NCI-H345 (cell line): ENCODE data around the gene AGBL4.

Experiments
- DNase-seq: peaks from one replicate; lab custom pipeline; 2025; lab: John Stamatoyannopoulos, UW

The AGBL4 gene

DNA sequence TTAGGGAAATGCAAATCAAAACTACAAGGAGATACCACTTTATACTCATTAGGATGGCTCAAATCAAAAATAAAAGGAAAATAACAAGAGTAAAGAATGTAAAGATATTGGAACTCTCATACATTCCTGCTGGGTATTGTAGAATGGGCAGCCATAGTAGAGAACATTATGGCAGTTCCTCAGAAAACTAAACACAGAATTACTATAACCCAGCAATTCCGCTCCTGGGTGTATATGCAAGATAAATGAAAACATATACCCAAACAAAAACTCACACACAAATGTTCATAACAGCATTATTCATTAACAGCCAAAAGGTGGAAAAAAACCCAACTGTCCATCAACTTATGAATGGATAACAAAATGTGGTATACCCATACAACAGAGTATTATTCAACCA lies 1258.4 kb downstream of the AGBL4 start:
- DNase-seq, result no peak

DNA sequence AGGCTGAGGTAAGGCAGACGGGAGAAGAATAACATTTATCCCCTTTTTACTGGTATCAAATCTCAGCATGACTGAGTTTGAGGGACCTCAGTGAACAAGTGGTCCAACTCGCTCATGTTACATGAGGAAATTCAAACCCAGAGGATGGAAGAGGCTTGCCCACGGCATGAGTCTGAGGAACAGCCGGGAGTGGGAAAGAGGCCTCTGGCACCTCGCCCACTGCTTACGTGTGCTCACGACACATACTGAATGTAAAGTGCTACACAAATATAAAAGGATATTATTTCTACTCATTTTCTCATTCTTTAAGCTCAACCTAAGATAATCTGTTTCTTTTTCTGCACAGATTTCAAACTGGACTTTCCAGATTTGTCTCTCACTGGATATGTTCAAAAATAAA lies 1261.8 kb downstream of the AGBL4 start:
- no peak for DNase-seq

DNA sequence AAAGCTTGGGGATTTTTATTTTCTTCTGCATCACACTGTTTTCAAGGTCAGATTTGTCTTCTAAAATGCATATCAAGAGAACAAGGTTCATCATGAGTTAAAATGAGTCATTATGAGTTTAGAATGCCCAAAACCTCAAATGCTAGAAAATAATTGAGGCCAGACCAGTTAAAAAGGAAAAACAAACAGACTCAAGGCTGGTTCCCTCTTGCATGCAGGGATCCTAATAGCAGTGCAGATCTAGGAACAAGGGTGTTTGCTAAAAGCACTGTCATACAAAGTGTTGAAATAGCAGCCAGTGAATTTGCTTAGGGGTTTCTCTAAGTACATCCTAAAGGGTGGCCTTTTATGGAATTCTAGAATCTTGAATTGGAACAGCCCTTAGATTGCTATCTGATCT lies 1262.3 kb downstream of the AGBL4 start:
- no peak for DNase-seq

DNA sequence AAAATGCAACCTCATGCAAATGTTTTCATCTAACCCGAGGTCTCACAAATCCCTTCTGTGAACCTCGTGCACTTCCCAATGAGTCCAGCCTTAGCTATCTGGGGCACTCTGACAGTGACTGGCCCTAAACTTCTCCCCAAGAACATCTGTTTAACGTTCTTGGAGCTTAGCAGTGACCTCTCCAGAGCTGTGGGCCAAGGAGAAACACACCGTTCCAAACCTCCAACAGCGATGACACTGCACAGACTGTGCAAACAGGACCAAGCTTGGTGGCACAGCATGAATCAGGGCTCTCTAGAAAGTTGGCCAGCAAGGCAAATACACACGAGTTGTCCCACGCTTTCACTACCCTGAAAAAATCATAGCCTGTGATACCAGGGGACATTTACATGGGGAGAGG lies 1262.9 kb downstream of the AGBL4 start:
- DNase-seq, result no peak

DNA sequence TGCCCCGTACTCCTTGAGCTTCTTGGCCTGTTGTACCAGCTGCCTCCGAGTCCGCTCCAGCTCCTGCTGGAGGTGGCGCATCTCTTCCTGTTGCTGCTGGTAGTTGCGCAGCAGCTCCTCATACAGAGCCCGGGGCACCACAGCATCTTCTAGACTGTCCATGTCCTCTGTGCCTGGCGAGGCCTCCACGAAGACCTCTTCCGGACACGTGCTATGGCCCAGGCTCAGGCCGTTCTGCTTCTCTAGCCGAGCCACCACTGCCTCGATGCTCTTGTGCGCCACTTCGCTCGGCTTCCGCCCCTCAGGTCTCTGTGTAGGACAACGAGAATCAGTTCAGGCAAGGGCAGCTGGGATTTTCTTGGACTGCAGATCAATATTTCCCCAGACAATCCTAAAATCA lies 1264.8 kb downstream of the AGBL4 start:
- no peak for DNase-seq

DNA sequence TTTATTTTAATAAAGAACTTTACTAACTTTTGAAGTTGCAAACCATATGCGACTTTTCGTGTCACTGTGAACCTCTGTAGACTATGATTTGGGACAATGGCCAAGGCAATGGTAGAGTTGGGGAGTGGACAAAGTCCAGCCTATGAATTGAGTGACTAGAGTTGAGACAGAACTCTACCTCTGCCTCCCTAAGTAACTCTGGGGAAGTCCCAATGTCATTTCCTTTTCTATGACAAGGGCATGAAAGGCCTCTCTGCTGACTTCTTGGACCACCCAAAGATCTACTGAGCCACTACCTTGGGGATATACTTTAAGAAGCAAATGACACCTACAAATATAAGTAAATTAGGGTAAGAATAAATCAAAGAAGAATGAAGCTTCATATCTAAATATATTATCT lies 1266.4 kb downstream of the AGBL4 start:
- DNase-seq, result no peak

DNA sequence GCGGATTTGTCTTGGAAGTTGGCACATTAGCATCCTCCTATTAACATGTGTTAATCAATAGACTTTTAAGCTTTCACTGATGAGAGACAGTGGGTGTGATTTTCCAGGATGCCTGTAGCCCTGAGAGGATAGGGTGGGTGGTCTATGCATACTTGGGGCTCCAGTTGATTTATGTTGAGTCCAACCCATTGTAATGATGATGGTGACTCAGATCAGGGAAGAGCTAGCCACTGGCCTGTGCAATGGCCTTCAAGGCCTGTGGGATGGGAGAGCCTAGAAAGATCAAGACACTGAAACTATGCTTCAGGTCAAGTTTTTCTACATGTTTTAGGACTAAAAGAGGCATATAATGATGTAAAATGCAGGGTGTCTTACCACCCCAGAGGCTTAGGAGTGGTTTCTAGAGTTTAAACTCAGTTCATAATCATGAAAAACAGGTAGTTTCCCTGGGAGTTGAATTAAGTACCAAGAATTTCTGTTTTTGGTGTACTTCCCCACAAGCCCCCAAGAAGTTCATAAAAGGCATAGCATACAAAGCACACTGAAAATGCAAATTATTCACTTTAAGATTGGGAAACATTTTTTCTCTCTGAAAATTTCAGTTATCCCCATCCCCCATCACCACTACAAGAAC lies 1267.0 kb downstream of the AGBL4 start:
- no peak for DNase-seq

DNA sequence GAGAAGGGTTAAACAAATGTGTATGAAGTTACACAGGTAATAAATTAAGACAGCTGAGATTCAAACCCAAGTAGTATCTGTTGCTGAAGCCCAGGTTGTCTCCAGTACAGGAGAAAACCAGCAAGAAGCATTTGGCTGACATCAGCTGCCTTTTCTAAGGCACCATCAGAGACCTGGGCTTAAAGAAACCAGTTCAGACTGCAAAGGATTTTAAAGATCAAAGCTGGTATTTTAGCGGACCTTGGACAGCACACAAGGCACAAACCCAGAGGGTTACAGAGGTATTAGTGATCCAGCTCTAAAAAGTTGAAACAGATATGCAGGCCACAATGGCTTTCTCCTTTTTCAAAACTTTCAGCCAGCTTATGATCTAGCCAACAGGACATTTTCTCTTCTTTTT lies 1270.5 kb downstream of the AGBL4 start:
- DNase-seq, result no peak

DNA sequence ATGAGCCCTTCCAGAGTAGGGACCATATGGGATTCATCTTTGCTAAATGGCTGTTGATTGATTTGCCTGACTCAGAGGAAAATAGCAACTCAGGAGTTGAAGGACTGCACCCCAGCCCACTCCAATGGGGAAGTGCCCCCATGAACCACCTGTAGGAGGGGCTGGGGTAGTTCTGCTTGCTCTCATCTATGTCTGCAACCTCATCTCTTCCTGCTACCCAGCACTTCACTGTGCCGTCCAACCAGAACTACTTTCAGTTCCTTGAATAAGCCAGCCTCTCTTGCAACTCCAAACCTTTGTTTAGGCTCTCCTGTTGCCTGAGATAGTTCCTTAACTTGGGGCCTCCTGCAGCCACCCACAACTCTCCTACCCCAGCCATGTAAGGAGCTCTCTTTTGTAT lies 1273.6 kb downstream of the AGBL4 start:
- DNase-seq, result no peak

DNA sequence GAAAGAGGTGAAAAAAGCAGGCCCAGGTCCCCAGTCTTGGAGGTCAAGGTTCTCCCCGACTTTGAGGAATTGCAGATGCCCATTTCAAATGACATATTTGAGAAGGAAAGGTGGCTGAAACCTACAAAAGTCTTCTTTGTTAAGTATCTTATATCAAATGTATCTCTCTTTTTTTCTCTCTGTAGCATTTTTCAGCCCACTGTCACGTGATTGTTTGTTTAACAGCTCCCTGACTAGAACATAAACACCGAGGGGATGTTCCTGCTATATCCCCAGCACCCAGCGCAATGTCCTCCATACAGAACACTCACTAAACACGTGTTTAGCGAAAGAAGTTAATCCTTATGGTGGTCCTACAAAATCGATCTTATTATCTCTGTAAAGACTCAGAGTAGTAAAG lies 1274.7 kb downstream of the AGBL4 start:
- no peak for DNase-seq

DNA sequence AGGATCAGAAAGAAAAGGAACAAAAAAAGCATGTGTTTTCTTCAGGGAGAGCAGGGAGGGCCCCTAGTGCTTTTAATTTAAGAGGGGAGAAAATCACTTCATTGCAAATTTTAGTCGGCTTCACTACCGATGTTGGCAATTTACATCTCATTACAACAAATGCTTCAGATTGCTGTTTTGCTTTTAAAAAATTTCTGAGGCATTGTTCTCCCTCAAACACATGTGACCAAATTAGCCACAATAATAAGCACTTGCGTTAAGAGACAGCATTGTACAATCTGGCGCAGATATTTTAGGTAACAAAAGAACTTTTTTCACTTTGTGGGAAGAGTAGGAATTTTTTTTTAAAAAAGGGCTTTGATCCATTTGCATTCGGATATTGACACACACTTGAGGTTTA lies 1276.8 kb downstream of the AGBL4 start:
- no peak for DNase-seq

DNA sequence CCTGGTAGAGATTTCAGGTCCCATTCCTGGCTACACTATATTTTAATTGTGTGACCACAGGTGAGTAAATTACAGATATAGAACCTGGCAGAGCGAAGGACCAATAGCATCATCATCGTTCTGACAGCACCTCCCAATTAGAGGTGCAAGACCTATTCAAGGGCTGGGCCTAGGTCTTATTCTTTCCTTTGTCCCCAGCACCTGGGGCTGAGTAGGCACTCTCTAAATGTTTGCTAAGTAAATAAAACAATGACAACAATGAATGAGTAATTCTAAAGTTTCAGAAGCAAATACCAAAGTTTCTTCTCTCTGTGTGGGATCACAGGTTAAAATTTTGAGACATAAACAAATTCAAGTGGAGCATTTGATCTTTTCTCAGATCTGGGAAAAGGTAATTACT lies 1279.7 kb downstream of the AGBL4 start:
- DNase-seq, result peak; percentile 30

DNA sequence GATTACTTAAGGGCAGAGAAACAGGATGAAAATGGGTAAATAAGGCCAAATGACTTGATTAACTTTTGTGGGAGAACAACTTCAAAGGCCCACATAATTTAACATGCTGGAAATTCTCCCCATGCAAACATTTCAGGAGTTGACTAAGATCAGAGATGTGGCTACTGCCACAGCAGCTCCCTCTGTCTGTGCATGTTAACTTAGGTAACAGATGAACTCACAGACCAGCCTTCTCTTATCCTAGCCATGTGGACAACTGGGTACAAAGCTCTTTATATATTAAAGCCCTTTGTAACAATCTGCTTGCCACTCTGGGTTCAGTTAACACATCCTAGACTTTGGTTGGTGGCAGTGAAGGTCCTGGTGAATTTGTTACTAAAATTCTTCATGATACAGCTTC lies 1280.3 kb downstream of the AGBL4 start:
- no peak for DNase-seq

DNA sequence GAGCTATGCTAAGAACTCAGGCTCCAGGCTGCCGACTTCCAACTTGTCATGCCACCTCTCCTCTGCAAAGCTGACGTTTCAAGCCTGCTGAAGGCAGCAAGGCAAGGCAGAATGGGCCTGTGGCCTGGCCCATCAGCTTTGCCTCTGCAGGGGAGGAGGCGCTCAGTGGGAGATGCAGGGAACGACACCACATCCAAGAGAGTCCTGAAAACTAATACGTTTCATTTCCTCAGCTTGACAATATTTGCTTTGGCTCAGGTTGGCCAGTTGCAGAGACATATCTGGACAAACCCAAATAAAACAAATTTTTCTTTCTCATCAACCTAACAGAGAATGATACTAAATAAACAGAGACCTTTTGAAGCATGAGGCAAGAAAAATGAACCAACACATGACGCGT lies 1282.4 kb downstream of the AGBL4 start:
- peak; percentile 31 for DNase-seq

DNA sequence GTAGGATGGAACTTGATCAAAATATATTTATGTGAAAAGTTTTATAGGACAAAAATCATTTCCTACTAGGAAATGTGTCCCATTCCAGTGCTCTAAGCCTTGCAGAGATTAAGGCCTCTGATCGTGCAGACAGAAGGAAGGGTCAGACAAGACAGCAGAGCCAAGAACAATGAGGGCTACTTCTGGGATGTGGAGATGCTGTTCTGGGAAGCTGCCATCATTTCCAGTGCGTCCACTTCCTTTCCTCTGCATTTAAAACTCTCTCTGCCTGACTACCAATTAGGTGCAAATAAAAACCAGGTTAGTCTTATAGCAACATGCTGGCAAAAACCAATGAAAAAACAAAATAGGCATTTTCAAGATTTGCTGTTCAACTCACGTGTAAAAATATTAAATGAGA lies 1283.1 kb downstream of the AGBL4 start:
- DNase-seq, result no peak

DNA sequence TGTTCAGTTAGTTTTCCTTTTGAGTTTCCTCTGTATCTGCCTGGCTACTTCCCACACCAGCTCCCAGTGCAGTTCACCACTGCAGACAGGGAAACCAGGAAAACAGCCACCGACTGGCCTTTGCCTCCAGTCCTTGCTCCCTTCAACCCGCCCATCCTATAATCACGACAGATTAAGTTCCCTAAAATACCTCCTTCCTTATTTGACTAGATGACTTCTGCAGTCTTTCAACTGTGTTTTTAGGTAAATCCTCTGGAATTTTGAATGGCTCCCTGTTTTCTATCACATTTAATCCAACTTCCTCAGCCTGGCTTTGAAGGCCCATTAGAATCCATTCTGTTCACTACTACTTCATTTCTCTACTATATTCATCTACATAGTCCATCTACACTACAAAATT lies 1284.7 kb downstream of the AGBL4 start:
- no peak for DNase-seq

DNA sequence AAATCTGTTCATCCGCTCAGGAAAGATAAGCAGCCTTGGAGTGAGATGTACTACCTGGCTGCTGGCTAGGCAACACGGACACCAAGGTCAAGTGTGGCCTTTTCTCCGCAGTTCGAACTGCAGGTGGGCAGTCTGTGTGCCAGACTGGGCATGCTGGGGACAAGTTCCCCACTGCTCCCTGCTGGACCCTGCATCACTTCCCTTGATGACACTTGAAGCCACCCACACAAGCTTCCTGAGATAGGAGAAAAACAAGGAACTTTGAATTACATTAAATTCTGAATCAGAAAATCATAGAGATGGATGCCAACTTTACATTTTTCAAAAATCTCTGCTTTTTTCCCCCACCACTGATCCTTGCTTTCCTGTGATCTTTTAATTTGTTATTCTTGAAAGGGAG lies 1285.4 kb downstream of the AGBL4 start:
- DNase-seq, result no peak

DNA sequence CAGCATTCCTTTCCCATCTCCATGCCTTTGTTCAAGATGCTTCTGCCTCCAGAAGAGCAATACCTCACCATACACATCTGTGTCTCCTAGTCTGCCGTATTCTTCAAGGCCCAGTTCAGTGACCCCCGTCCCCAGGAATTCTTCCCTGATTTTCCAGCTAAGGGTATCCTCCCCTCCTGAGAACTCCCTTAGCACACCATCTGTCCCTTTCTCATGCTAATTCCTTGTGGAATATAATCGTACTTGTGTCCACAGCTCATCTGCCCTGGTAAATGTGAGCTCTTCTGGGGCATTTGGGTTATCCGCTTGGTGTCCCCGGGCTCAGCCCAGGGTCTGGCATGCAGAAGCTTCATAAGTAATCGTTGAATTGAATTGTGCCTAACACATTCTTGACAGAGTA lies 1288.0 kb downstream of the AGBL4 start:
- no peak for DNase-seq

DNA sequence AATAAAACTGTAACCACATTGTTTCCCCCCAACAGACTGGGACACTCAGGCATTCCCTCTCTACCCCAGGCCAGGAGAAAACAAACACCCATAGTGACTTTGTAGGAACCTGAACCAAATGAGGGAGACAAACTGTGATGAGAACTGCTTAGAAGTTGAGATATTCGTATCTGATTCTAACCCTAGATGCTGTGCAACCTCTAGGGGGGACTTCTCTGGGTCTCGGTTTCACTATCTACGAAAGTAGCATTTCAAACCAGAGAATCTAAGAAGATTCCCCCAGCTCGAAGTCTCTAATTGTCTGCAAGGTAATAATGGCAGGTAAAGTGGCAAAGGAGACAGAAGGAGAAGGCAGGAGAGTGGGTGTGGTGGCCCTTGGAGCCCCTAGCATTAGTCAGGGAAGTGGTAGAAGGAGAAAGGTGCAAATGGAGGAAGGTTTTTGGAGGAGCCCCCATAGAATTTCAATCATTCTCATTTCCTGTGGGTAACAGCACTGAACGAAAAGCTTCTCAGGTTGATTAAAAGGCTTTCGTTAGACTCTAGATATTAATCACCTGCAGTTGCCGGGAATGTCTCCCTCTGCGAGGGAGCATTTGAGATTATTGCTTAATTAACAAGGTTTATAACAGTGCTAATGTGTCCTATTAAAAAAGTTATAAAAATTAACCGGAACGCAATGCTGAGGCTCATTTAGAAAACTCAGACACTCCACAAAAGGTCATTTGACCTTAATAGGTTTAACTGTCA lies 1293.4 kb downstream of the AGBL4 start:
- DNase-seq, result no peak

DNA sequence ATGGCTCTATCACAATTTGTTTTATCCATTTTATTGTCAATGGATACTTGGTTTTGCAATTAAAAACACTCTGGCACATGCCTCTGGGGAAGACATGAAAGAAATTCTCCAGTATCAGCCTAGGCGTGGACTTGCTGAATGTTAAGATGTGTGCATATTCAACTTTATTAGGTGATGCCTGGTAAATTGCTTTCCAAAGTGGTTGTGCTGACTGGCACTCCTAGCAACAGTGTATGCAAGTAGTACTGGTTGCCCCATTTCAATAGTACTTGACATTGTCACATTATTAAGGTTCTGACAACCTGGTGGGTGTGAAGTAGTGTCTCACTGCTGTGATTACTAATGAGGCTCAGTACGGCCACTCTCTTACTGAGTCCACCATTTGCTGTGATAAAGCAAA lies 1295.2 kb downstream of the AGBL4 start:
- no peak for DNase-seq

DNA sequence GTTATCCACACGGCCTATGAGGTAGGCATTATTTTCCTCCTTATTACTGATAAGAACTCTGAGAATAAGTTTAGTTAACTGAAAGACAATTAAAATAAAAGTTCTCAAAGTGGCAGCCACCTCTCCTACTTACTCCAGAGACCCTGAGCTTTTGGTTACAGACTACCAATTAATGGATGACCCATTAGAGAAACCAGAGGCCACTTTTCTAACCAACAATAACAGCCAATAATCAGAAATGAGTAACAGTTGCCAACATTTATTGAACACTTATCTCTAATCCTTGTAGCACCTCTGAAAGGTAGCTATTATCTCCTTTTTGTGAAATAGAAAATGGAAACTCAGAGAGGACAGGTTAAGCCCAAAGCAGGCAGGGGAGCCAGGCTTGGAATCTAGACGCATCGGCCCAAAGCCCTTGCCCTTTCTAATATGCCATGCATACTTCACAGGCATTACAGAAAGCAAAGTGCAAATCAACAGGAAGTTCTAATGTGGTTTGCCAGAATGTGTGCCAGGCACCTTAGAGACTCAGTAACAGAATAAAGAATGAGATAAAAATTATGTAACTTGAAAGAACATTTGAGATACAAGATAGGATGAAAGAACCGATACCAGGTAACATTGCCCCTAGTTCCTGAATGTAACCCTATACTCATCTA lies 1297.1 kb downstream of the AGBL4 start:
- DNase-seq, result no peak

DNA sequence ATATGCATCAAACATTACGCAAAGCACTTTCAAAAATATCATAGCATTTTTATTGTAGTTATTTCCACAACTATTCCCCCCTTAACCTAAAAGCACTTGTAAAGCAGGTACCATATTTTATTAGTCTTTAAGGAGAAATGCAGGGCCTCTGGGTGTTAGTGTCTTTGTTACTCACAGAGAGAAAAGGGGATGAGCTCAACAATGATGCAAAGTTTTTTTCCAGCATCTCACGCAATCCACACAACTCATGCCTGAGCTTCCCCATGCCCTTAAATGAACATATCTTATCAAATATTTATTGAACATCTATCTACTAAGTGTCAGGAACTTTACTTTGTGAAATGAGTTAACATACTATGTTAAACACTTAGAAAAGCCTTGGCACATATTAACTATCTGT lies 1297.6 kb downstream of the AGBL4 start:
- DNase-seq, result no peak

DNA sequence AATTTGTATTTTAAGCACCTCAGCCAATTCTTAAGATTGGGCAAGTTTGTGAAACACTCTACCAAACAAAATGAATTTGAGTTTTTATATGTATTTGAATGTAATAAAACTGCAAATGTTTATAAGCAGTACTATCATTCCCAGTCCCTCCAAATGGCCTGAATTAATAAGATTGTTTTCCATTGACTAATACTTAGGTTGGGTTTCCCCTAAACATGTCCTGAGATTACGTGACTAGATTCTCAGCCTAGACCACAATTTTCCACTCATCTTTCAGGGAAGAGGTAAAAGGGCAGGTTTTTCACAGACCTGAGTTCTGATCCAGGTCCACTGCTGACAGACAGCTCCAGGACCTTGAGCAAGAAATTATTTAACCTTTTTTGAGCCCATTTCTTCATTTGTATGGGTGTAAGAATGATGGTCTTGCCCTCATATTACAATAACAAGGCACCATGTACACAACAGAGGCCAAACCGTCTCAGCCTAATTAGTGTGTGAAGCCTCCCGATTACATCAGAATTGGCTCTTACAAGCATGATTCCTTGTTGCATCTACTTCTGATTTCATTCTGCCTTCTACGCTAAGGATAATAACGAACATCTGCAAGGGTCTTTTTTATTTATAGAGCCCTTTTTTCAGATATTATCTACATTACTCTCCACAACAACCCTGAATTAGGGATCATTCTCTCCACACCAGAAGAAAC lies 1298.3 kb downstream of the AGBL4 start:
- no peak for DNase-seq
